DMS79 (cell line): ENCODE results near the gene ARF1.

Experiments
- DNase-seq: peaks from one replicate; lab custom pipeline; 2025; lab: John Stamatoyannopoulos, UW

Gene ARF1

DNA sequence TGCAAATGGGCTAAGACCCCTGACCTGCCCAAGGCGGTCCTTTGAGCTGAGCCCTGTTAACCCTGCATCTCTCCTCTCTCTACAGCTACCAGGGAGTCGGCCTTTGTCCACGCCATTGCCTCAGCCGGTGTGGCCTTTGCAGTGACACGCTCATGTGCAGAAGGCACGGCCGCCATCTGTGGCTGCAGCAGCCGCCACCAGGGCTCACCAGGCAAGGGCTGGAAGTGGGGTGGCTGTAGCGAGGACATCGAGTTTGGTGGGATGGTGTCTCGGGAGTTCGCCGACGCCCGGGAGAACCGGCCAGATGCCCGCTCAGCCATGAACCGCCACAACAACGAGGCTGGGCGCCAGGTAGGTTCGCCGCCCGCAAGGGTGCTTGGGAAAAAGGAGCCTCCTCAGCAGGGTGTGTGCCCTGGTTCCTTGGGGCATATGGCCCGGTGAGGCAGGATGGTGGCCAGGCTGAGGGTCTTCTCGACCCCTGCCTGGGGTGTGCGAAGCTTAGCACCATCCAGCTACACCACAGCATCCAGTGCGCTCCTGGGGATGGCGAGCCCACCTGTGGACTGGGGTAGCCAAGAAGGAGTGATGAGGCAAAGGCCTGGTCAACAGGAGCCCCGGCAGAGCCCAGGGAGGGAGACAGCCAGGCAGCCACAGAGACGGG, 31.8 kb upstream of the ARF1 start:
- DNase-seq, result no peak

GRCh38 chr1:228058172-228058948, 24.1 kb upstream of the ARF1 start:
- DNase-seq, result no peak

DNA sequence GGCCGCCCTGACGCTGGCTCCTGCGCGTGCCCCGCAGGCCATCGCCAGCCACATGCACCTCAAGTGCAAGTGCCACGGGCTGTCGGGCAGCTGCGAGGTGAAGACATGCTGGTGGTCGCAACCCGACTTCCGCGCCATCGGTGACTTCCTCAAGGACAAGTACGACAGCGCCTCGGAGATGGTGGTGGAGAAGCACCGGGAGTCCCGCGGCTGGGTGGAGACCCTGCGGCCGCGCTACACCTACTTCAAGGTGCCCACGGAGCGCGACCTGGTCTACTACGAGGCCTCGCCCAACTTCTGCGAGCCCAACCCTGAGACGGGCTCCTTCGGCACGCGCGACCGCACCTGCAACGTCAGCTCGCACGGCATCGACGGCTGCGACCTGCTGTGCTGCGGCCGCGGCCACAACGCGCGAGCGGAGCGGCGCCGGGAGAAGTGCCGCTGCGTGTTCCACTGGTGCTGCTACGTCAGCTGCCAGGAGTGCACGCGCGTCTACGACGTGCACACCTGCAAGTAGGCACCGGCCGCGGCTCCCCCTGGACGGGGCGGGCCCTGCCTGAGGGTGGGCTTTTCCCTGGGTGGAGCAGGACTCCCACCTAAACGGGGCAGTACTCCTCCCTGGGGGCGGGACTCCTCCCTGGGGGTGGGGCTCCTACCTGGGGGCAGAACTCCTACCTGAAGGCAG, 23.4 kb upstream of the ARF1 start:
- peak; percentile 60 for DNase-seq

DNA sequence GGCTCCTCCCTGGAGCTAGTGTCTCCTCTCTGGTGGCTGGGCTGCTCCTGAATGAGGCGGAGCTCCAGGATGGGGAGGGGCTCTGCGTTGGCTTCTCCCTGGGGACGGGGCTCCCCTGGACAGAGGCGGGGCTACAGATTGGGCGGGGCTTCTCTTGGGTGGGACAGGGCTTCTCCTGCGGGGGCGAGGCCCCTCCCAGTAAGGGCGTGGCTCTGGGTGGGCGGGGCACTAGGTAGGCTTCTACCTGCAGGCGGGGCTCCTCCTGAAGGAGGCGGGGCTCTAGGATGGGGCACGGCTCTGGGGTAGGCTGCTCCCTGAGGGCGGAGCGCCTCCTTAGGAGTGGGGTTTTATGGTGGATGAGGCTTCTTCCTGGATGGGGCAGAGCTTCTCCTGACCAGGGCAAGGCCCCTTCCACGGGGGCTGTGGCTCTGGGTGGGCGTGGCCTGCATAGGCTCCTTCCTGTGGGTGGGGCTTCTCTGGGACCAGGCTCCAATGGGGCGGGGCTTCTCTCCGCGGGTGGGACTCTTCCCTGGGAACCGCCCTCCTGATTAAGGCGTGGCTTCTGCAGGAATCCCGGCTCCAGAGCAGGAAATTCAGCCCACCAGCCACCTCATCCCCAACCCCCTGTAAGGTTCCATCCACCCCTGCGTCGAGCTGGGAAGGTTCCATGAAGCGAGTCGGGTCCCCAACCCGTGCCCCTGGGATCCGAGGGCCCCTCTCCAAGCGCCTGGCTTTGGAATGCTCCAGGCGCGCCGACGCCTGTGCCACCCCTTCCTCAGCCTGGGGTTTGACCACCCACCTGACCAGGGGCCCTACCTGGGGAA, 22.7 kb upstream of the ARF1 start:
- peak; percentile 60 for DNase-seq

GRCh38 chr1:228060458-228061190, 21.9 kb upstream of the ARF1 start:
- DNase-seq, result no peak

- no peak for DNase-seq
Measured at GRCh38 chr1:228061411-228062084, 21.0 kb upstream of the ARF1 start.

DNA sequence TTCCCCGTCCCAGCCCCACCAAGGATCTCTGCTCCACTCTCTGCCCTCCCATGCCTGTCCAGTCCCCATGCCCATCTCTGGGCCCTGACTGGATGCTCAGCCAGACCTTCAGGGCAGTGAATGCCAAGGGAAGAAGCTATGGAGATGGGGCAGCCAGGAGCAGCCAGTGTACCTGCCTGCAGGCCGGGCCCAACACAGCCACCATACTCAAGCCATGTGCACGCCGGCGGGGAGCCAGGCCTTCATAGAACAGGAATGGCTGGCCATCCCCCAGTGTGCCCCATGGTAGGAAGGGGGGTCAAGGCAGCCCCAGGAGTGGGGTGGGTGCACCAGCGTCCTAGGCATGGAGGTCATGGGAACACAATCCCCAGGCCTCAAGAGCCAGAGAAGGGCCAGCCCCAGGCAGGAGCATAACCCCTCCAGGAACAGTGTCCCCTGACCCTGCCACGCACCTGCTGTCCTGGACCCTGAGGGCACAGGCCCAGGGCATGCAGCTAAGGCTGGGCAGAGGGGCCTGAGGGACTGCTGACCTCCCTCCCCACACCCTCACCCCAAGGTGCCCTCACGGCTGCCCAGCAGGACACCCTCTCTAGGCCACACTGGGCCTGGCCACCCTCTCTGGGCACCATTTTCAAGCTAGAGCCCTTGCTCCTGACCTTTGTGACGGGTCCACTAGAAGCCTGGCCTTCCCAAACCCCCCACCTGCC, 20.3 kb upstream of the ARF1 start:
- no peak for DNase-seq

DNA sequence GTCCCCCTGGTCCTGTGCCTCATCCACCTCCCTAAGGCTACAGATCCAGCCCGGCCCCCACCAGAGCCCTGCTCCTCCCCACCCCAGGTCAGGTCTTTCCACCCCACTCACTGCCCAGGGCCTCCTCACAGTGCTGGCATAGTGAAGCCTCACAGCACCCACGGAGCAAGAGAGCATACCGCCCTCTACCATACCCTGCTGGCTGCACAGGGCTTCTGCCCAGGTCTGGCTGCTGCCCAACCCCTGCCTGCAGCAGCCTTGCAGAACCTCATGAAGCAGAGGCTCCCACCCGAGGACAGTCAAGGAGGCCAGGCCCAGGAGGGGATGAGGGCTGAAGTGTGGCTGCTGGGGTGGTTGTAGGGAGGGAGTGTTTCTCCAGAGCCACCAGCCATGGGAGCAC, 19.7 kb upstream of the ARF1 start:
- DNase-seq, result no peak

DNA sequence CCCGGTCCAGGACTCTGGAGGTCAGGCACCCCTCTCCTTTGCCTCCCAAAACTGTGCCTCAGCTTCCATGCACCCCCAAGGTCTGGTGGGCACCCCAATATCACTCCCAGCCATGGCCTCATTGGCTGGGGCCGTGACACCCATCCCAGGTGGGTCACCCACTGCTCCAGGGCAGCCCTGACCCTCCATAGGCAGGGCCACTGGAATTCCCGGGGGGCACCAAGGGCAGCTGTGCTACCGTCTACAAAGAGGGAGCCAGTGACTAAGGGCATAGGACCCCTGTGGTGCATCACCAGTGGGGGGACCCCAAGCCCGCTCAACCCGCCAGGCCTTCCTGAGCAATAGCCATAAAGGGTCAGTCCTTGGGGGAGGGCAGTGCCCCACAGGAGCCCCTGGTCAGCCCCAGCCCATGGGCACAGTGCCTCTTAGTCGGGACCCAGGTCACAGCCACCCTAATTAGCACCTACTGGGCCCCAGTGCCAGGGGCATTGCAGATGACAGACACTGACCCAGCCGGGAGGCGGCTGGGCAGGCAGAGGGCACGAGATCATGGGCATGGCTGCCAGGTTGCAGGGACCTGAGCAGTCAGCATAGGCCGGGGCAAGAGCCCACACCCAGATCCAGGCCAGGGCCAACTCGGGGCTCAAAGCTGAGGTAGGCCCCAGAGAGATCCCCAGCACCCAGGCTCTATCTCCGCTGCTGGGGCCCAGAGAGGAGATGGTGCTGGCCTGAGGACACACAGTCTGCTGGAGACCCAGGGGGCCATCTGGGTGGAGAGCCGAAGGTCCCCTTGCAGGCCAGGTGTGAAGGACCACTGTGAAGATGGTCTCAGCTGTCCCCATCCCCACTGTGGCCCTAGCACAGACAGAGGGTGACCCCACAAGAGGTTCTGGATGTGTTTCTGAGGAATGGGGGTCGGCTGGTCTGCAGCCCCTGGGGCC, 19.0 kb upstream of the ARF1 start:
- no peak for DNase-seq

- no peak for DNase-seq
Measured at GRCh38 chr1:228064296-228064695, 18.2 kb upstream of the ARF1 start.

- DNase-seq, result no peak
Measured at GRCh38 chr1:228064741-228065542, 17.6 kb upstream of the ARF1 start.

GRCh38 chr1:228065543-228066347, 16.8 kb upstream of the ARF1 start:
- DNase-seq, result no peak

GRCh38 chr1:228066416-228066815, 16.1 kb upstream of the ARF1 start:
- no peak for DNase-seq

DNA sequence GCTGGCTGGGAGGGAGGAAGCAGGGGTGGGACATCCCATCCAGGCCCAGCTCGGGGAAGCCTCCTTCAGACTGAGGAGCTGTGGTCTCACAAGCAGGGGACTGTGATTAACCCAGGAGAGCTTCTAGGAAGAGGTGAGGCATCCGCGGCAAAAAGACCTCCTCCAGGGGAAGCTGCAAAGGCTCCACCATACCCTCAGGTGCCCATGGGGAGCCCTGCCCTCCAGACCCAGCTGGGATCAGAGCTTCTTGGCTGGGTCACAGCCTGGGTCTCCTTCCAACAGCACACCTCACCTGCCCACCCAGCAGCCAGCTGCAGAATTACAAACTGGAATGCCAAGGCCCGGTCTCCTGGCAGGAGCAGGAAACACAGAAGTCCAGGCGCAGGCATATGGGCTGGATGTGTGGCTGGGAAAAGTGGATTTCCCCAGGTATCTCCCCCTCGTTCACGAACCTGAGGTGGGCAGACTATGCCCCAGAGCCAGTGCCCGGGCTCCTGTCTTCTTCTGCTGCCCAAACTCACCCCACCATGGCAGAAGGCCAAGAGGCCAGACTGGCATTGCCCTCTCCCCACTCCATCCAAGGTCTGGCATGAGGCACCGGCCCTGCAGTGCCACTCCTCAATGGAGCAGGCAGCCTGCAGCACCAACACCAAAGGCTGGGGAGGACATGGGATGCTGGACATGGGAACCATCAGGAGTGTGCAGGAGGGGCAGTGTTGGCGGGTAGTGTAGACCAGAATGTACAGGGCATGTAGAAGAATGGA, 15.4 kb upstream of the ARF1 start:
- DNase-seq, result no peak

GRCh38 chr1:228068359-228068758, 14.1 kb upstream of the ARF1 start:
- DNase-seq, result no peak

DNA sequence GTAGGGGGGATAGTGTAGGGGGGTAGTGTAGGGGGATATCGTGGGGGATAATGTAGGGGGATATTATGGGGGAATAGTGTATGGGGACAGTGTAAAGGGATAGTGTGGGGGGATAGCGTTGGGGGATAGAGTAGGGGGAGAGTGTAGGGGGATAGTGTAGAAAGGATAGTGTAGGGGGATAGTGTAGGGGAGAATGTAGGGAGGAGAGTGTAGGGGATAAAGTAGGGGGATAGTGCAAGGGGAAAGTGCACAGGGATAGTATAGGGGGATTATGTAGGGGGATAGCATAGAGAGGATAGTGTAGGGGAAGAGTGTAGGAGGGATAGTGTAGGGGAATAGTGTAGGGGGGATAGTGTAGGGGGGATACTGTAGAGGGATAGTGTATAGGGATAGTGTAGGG, 12.3 kb upstream of the ARF1 start:
- DNase-seq, result no peak

- DNase-seq, result no peak
Measured at GRCh38 chr1:228070851-228071250, 11.7 kb upstream of the ARF1 start.
